Activated CD8-positive, alpha-beta memory T cell treated with anti-CD3 and anti-CD28 coated beads for 1 hour (primary cell): ENCODE results near the gene GNAS.
"Not testable (repeated sequence)": the region's sequence is repeated elsewhere in the genome, so short reads cannot be mapped to it uniquely, and the experiment has no call there.

ENCODE experiments used
- DNase-seq, 2 donors: peaks; one replicate each; pipeline ENCODE4 v3.0.0-alpha.2; 2020; ENCODE audit warnings: low read depth in 1 of 2; ENCODE audit errors: extremely low read depth in 1 of 2

Gene GNAS

DNA sequence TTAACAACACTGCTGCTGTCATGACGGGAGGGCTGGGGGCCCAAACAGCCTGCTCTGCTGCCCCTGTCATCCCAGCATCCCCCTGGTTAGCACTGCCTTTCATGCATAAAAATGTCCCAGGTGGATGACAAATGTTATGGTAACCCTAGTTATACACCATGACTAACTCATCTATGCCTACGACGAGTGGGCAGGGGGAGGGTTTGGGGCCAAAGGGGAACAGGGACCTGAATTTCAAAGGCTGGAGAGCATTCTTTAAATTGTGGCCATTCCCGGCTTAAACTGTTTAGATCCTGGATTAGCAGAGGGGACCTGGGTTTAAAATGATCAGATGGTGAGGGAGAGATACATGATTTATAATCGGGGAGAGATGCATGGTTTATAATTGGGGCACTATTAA lies 26.2 kb upstream of the GNAS start:
- no peak for DNase-seq

DNA sequence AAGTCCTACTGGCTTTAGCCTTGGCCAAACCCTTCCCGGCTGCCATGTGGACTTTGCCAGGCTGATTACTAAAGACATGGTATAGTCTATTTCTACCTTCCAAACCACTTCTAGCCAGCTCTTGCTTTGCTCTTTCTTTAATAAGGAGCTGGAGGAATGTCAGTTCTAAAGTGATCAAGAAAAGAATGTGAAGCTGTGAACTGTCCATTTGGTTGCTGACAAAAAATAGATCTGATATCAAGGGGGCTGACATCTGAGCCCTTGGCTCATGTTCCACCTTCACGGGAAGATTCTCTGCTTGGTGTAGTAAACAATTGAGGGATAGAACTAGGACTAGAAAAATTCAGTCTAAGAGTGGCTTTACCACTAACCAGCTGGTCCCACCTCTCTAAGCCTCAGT lies 24.4 kb upstream of the GNAS start:
- DNase-seq: no peak

DNA sequence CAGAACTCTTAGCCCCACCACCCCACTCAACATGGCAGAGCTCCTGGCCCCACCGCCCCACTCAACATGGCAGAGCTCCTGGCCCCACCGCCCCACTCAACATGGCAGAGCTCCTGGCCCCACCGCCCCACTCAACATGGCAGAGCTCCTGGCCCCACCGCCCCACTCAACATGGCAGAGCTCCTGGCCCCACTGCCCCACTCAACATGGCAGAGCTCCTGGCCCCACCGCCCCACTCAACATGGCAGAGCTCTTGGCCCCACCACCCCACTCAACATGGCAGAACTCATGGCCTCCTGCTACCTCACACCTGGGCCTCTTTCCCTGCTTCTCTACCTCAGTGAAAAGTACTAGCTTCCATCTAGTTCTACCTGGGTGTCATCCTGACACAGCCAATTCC lies 23.7 kb upstream of the GNAS start:
- not testable (repeated sequence) for DNase-seq

DNA sequence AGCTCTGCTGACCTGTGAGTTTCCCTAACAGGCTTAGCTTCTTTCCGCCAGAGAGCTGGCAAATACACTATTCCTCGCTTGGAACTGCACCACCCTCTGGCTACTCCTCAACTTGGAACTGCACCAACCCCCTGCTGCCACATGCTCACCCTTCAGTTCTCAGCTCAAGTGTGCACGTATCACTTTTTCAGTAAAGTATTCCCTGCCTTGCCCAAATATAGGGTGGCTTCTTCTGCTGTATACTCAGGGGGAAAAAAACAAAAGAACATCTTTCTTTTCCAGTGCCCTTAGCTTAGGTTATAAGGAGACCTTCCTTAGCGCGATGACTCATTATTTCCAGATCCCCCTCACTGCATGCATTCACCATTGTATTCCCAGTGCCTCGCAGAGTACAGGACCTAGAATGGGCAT lies 23.0 kb upstream of the GNAS start:
- DNase-seq: no peak

DNA sequence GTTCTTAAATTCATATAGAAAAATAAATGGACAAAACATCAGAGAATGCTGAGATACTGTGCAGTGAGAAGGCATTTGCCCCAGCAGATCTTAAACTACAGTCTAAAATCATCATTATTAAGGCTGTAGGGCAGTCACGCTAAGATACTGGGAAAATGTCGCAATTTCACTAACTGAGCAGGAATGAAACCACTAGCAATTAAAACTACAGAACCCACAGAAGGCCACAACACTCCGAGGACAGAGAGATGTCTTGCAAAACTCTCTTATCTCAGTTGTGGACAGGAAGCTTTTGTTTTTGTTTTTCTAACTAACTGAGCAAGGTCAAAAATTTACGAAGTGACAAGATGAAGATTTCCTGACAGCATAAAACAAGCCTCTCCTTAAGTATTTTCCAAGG lies 20.1 kb upstream of the GNAS start:
- DNase-seq: no peak

DNA sequence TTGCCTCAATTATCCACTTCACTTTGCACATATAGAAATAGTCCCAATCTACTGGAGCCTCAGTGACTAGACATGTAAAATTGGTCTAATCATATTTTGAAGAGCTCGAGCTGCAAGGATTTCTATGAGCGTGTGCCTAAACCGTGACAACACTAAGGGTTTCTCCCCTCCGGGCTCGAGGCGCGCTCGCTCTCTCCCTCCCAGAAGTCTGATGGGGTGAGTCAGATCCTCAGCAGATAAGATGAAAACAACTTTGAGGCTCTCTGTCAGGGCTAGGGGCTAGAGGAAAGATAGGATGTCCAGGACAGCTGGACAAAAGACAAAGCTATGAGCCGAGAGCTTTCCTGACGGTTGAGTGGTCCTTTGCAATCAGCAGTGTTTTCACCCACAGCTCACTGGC lies 18.6 kb upstream of the GNAS start:
- DNase-seq: no peak

DNA sequence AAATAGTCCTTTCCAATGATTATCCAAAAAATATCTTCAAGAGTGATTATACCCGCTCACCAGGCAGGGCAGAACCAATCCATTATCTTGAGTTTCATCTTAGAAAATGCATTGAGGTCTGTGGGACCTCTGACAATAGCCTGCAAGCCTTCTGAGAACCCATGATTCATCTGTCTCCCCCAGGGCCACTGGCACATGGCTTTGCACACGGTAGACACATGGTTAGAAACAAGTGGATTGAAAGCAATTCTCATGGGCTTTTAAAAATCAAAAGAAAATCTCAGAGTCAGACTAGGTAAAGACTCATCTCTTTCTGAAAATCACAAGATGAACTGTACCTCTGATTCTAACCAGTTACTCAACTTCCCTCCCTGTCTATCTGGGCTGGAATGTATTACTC lies 17.3 kb upstream of the GNAS start:
- no peak for DNase-seq

DNA sequence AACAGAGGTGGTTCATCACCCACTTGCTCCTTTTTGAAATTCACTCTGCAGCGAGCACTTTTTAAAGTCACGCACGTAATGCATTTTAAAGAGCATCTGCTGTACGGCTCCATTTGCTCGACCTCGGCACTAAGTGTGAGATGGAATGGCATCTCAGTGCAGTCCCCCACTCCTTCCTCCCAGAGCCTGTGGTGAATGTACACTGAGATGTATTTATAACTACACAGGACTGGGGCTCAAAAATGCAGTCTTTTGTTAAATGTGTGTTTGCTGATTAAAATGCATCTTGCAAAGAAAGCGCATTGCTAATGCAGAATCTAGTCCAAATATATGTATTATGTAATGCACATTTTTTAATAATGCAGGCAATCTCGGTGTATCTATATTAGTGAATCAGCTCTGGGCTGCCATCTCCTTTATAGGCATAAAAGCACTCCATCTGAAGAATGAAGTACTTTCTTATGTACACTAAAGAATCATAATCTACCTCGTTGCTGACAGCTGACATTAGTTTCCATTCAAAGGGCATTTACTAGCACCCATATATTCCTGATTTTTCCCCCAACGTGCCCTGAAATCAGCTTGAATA lies 15.8 kb upstream of the GNAS start:
- no peak for DNase-seq

DNA sequence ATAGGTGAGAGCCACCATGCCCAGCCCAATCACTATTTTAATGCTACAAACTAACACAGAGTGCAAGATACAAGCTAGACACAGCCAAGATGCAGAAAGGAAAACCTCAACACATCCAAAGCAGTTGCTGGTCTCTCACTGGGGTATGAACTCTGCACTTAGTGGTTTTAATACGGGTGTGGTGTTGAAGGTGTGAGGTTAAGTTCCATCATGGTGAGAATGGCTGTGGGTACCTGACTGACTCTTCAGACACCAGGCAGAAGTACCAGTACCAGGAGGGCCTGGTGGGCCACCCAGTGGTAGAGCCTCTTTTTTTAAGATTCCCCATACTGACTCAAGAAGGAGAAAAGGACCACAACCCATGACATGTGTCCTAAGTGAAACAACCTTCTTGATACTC lies 14.8 kb upstream of the GNAS start:
- DNase-seq: no peak

DNA sequence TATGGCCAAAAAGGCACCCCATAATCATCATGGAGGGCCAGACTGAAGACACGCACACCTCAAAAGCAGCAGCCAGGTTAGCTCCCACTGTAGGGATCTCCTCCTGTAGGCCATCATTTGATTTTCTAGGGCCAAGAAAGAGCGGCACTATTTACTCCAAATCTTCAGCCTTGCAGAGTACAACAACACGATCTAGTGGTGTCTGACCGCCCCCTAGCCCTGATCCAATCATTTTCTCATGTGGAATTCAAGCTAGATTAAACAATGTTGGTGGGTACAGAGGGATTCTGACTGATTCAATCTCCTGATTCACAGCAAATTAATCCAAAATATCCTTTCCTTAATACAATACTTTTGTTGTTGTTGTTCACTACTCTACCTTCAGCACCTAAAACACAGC lies 14.3 kb upstream of the GNAS start:
- DNase-seq: no peak

DNA sequence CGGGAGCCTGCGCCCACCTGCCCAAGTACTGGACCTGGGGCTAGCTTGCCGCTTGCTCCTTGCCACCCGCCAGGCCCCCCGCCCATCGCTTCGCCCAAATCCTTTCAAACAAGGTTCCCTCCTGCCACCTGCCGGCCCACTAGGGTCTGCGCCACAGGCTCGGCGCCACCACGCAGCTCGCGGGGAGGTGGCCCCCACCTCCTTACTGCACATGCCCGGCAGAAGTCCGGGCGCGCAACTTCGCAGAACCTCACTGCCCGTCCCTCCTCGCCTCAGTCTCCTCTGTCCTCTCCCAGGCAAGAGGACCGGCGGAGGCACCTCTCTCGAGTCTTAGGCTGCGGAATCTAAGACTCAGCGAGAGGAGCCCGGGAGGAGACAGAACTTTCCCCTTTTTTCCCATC lies 13.0 kb upstream of the GNAS start:
- DNase-seq: no peak

DNA sequence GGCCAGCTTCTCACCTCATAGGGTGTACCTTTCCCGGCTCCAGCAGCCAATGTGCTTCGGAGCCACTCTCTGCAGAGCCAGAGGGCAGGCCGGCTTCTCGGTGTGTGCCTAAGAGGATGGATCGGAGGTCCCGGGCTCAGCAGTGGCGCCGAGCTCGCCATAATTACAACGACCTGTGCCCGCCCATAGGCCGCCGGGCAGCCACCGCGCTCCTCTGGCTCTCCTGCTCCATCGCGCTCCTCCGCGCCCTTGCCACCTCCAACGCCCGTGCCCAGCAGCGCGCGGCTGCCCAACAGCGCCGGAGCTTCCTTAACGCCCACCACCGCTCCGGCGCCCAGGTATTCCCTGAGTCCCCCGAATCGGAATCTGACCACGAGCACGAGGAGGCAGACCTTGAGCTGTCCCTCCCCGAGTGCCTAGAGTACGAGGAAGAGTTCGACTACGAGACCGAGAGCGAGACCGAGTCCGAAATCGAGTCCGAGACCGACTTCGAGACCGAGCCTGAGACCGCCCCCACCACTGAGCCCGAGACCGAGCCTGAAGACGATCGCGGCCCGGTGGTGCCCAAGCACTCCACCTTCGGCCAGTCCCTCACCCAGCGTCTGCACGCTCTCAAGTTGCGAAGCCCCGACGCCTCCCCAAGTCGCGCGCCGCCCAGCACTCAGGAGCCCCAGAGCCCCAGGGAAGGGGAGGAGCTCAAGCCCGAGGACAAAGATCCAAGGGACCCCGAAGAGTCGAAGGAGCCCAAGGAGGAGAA lies 12.3 kb upstream of the GNAS start:
- DNase-seq: no peak

DNA sequence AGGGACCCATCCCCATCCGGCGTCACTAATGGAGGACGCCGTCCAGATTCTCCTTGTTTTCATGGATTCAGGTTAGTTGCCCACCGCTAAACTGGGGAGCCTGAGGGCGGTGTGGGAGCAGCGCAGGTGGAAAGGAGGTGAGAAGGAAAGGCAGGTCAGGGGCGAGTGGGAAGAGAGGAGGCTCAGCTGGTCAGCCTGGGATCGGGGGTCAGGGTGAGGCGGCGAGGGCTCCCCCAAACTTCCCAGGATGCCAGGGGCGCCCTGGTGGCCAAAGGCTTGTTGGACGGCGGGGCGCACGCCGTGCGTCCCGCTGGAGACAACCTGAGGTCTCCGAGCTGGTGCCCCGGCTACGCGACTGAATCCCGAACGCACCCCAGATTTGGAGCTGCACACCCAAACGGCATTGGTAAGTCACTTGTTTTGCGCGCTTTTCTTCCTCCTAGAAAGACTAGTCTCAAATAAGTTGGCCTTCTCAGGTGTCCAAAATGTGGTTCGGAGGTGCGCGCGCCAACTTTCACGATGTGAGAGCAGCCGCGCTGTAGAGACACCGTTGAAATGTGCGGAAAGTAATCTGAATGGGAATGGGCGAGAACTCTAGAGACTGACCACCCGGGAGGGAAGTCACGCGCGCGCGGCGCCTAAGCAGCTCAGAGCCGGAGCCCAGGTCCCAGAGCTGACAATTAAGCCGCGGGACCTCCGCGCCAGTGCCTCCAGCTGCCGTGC lies 11.5 kb upstream of the GNAS start:
- no peak for DNase-seq

DNA sequence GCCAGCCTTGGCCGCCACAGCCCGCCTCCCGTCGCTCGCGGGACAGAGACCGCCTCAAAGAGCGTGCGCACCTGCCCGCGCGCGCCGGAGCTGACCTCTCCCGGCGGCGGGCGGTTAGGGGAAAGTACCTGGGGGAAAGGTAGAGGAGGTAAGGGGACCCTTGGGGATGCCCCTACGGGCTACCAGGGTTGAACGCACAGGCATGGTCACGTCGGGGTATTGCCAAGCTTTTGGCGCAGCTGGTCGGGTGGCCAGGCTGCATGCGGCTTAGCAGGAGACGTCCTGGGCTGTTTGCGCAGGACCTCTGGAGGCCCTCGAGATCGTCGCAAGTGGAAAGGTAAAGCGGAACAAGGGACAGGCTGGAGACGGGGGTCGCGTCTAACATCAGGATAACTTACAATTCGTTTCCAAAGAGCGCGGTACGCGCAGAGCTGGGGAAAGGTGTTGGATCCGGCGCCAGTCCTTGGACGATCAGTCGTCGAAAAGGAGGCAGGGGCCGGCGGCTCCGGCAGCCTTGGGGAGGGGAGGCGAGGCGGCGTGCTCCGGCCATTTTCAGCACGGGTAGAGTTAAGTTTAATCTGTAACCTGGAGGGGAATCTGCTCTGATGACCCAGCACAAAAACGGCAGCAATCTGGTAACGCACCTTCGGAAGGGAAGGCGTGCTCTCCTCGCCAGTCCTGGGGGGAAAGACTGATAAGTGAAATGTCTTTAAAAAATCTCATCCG lies 10.8 kb upstream of the GNAS start:
- no peak for DNase-seq

DNA sequence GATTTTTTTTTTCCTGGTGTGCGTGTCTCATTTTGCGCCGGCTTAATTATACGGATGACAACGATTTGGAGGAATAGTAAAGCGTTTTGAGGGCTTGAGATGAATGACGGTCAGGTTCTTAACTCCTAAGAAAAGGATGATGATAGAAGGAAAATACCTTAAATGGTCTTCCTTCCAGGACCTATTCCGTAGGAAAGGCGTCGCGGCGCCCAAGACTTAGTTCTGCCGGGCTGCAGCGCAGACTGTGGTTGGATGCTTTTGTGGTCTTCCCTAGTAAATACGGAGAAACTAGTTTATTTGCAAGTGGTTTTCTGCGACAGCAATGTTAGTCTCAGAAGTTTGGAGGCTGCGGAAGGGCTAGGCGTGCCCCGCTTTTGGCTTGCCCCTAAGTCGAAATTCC lies 10.2 kb upstream of the GNAS start:
- DNase-seq: no peak

DNA sequence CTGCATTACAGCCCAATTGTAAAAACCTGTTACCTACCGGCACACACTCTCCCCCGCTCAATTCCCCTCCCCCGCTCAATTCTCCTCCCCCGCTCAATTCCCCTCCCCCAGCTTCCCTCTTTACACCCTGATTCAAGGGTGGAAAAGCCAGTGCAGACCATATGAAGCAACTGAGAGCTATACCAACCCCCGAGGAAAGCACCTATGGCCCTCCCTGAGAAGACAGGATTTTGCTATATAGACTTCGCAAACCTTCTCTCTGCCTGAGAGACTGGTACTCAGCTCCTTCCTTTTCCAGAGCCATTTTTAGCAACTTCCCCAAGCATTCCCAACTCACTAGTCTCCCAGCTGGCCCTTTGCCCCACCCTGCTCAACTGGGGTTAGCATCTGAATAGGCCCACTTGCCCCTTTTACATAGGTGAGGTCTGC lies 9.4 kb upstream of the GNAS start:
- no peak for DNase-seq

DNA sequence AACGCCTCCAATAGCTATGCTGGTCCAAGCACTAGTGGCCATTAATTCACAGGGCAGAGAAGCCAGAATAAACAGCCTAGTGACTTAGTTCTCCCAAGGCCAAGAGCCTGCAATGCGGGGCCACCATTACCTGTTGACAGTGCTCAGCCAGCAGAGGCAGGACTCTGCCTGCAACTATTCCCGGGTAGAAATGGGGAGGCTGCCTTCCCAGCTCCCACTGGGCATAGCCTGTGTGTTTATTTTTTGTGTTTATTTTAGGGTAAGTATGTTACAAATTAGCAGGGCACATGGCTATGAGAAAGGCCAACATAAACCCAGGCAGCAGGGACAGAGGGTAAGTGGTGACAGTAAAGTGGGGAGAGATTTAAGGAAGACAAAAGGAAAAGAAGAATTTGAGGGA lies 6.8 kb upstream of the GNAS start:
- DNase-seq: no peak

DNA sequence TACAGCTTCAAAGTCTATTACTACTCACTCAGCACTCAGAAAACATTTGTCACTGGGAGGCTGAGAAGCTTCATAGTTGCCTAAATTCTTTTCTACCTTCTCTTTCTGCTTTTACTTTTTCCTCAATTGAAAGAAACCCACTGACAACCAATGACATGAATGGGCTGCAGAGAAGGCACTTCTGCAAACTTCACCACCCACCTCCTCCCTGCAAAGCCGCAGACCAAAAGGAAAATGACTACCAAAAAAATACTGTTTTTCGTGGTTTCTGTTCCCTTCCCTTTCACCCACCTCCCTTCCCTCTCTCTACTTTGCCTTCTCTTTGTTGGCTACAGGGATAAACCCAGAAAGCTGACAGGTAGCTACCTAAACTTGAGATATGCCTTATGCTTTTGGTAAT lies 5.1 kb upstream of the GNAS start:
- no peak for DNase-seq

DNA sequence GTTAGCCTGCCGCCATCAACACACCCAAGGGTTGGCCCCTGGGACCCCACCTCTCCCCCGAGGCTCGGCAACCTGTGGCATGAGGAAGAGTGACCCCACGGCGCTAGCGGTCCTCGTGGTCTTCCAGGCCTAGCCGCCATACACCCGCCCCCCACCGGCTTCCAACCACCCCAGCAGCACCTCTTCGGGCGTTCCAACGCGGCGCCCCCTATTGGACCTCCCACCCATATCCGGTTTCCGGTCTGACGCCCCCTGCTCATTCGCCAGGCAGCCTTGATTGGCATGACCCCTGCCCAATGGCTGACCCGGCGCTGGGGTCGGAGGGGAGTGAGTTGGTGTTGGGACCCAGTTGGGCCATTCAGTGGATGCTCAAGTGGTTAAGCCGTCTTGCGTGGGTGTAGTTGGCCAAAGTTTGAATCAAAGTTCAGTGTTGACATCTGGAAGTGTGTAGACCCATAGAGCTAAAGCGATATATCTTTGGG lies 1.8 kb upstream of the GNAS start, which contains the start of gene GNAS-AS1:
Gene GNAS-AS1, minus strand, starts transcription at position 210 of the 482 bp plus-strand sequence.
- DNase-seq: peak; percentile 62

DNA sequence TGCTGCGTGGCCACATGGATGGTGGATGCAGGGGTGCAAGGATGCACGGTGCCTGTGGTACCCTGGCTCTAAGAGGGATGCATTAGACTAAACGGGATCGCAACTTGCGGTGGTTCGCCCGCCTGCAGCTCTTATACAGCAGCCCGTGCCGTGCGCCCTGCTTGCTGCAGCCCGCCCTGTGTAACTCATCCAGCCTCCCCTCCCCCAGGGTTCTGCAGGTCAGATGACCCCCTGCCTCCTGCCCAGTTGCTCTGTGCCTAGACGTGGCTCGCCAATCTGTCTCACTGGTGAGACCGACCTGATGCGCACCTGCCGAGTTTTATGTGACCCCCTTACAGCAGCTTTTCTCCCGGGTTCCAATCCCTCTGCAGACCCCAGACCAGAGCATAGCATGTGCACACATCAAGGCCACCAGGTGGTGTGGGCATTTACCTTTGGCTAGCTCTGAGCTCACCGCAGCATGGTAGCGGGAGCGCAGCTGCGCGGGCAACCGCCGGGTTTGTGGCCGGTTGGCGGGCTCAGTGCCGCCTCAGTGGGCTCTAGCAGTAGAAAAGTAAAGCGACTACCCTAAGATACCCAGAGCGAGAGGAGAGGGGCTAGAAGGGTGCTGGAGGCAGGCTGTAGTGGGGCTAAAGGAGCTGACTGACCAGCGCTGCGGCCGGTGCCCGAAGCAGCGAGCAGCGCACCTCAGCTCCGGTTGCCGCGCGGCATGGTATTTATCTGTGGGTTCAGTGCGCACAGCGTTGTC lies 1.1 kb upstream of the GNAS start:
- DNase-seq: no peak
